Endothelial cell (in vitro differentiated cells): Measurements from ENCODE around the gene ROR2. TPM values are rescaled to one million over a fixed set of nuclear protein-coding genes. Genes with fewer than 3 reads are reported as not detected.

ENCODE experiments used
- DNase-seq: peaks from one replicate; pipeline ENCODE4 v3.0.0; 2021; ENCODE audit warnings: low spot score
- H3K27ac Mint-ChIP-seq: one replicate; pipeline ENCODE4 v1.8.0; 2021; ENCODE audit warnings: mixed read lengths, inconsistent platforms; ENCODE audit not compliant: unreplicated experiment
- H3K27me3 Mint-ChIP-seq: one replicate; pipeline ENCODE4 v1.8.0; 2021; ENCODE audit warnings: mild to moderate bottlenecking, moderate library complexity, mixed read lengths, inconsistent platforms; ENCODE audit not compliant: unreplicated experiment
- H3K36me3 Mint-ChIP-seq: one replicate; pipeline ENCODE4 v1.8.0; 2021; ENCODE audit warnings: mild to moderate bottlenecking, low read depth, mixed read lengths, inconsistent platforms; ENCODE audit not compliant: unreplicated experiment
- H3K4me1 Mint-ChIP-seq: one replicate; pipeline ENCODE4 v1.8.0; 2021; ENCODE audit warnings: mild to moderate bottlenecking, mixed read lengths, inconsistent platforms; ENCODE audit not compliant: unreplicated experiment
- H3K4me3 Mint-ChIP-seq: one replicate; pipeline ENCODE4 v1.8.0; 2021; ENCODE audit warnings: mild to moderate bottlenecking, mixed read lengths, inconsistent platforms; ENCODE audit not compliant: unreplicated experiment
- H3K9me3 Mint-ChIP-seq: one replicate; pipeline ENCODE4 v1.8.0; 2021; ENCODE audit warnings: mixed read lengths, inconsistent platforms; ENCODE audit not compliant: unreplicated experiment
- total RNA-seq: library from RNA; stranded (reverse); fragmentation: NEBNext Ultra II Directional; extraction: Animal tissue kit (Norgen Biotek cat#: 25700); gene quantifications from one replicate; pipeline ENCODE4 v1.2.1, GENCODE V29; 2021; ENCODE audit not compliant: unreplicated experiment
- TF ChIP-seq, protein P1 (sequence below): fragments of 200-600 bp; sonication (generic); IDR thresholded peaks from one replicate; pipeline ENCODE4 v1.5.0; 2021; ENCODE audit warnings: antibody characterized with exemption; ENCODE audit not compliant: unreplicated experiment

The ROR2 gene
- total RNA-seq, 1 donor from 2014 or later: 3.5 TPM

DNA sequence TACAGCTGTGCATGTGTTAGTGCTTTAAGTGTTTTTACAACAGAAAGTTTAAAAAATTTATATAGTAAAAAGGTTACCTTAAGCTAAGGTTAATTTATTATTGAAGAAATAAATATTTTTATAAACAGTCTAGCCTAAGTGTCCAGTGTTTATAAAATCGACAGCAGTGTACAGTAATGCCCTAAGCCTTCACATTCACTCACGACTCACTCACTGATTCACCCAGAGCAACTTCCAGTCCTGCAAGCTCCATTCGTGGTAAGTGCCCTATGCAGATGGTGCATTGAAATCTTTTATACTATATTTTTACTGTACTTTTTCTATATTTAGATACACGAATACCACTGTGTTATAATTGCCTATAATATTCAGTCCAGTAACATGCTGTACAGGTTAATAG lies 159.1 kb downstream of the ROR2 start:
- no peaks in the 10 kb centered on the region for H3K36me3 Mint-ChIP-seq
- no peak for DNase-seq
- no peak overlapping the region for H3K4me3 Mint-ChIP-seq
- no peaks in the 10 kb centered on the region for H3K27me3 Mint-ChIP-seq
- H3K27ac Mint-ChIP-seq: no peak overlapping the region
- TF ChIP-seq, protein P1, sequence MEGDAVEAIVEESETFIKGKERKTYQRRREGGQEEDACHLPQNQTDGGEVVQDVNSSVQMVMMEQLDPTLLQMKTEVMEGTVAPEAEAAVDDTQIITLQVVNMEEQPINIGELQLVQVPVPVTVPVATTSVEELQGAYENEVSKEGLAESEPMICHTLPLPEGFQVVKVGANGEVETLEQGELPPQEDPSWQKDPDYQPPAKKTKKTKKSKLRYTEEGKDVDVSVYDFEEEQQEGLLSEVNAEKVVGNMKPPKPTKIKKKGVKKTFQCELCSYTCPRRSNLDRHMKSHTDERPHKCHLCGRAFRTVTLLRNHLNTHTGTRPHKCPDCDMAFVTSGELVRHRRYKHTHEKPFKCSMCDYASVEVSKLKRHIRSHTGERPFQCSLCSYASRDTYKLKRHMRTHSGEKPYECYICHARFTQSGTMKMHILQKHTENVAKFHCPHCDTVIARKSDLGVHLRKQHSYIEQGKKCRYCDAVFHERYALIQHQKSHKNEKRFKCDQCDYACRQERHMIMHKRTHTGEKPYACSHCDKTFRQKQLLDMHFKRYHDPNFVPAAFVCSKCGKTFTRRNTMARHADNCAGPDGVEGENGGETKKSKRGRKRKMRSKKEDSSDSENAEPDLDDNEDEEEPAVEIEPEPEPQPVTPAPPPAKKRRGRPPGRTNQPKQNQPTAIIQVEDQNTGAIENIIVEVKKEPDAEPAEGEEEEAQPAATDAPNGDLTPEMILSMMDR: no peak
- H3K9me3 Mint-ChIP-seq: no peaks in the 10 kb centered on the region
- H3K4me1 Mint-ChIP-seq: no peaks in the 10 kb centered on the region

DNA sequence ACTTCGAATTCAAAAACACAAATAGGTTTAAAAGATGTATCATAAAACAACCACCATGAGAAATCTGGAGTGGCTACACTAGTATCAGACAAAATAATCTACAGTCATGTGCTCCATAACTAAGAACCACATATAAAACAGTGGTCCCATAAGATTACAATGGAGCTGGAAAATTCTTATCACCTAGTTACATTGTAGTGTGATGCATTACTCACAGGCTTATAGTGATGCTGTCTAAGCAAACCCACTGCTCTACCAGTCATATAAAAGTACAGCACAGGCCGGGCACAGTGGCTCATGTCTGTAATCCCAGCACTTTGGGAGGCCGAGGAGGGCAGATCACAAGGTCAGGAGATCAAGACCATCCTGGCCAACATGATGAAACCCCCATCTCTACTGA lies 160.1 kb downstream of the ROR2 start:
- no peaks in the 10 kb centered on the region for H3K36me3 Mint-ChIP-seq
- H3K9me3 Mint-ChIP-seq: no peaks in the 10 kb centered on the region
- no peaks in the 10 kb centered on the region for H3K4me1 Mint-ChIP-seq
- TF ChIP-seq, protein P1: no peak
- DNase-seq: no peak
- no peak overlapping the region for H3K4me3 Mint-ChIP-seq
- no peaks in the 10 kb centered on the region for H3K27me3 Mint-ChIP-seq
- no peak overlapping the region for H3K27ac Mint-ChIP-seq

DNA sequence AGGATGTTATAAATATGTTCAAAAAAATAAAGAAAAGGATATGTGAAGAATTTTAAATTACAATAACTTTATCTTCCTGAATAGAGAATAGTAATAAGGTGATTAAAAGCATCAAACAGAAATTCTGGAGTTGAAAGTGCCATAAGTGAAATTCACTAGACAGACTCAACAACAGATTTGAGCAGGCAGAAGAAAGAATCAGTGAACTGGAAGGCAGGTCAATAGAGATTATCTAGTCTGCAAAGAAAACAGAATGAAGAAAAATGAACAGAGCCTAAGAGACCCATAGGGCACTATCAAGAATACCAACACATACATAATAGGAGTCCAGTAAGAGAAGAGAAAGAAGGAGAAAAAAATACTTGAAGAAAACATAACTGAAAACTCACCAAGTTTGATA lies 162.1 kb downstream of the ROR2 start:
- Mint-ChIP-seq H3K4me1 (no peaks in the 10 kb centered on the region), H3K36me3 (peaks cover 6% of the 10 kb centered on the region), H3K27me3 (no peaks in the 10 kb centered on the region), H3K9me3 (no peaks in the 10 kb centered on the region), H3K4me3 (no peak overlapping the region), H3K27ac (no peak overlapping the region)
- no peak for DNase-seq
- TF ChIP-seq, protein P1: no peak

DNA sequence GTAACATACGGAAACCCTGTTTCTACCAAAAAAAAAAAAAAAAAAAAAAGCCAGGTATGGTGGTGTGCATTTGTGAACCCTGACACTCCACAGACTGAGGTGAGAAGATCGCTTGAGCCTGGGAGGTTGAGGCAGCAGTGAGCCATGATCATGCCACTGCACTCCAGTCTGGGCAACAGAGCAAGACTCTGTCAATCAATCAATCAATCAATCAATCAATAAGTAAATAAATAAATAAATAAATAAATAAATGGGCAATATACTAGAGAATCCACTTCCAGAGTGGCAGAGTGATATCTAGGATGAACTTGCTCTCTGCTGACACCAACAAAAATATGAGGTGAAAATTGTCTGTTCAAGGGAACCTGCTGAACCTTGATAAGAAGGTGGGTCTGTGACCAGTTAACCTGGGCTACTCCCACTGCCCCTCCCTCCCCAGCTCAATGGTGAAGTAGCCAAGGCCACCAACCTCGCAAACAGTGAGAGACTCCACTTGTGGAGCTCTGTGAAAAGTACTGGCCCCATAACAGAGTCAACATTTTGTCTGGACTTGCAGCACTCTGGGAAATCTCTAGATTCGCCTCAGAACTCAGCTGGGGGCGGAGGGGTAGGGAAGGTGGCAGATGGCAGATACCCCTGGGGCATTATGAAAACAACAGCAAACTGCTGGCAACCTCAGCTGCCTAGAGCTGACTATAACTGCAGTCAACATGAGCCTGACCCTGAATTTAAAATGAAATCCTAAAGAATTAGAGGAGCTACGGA lies 163.7 kb downstream of the ROR2 start:
- Mint-ChIP-seq H3K9me3 (no peaks in the 10 kb centered on the region), H3K4me3 (no peak overlapping the region), H3K27me3 (peaks cover under 1% of the 10 kb centered on the region), H3K4me1 (no peaks in the 10 kb centered on the region), H3K36me3 (peaks cover 6% of the 10 kb centered on the region), H3K27ac (no peak overlapping the region)
- TF ChIP-seq, protein P1: no peak
- DNase-seq: no peak

DNA sequence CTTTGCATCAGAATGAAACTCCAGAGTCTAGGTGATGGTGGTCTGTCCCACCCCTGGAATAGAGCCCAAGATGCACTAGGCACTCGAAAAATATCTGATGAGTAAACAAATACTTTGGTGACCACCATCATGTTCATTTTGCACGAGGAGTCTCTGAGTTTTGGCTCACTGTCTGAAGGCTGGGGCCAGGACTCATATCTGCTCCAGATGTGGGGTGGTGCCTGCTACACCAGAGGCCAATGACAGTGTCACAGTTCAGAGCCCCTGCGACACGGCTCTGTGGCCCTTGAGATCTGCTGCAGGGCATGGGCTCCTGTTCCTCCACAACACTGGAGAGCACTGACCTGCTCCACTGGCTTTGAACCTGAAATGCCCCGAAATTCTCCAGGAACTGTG lies 164.6 kb downstream of the ROR2 start:
- Mint-ChIP-seq H3K4me1 (no peaks in the 10 kb centered on the region), H3K36me3 (peaks cover 6% of the 10 kb centered on the region), H3K9me3 (no peaks in the 10 kb centered on the region), H3K4me3 (no peak overlapping the region), H3K27me3 (peaks cover 2% of the 10 kb centered on the region), H3K27ac (no peak overlapping the region)
- DNase-seq: no peak
- TF ChIP-seq, protein P1: no peak
